OCI-LY1 (cell line): ENCODE measurements around the gene KCNMA1.

ENCODE experiments used
- H2AFZ ChIP-seq: fragments of 200-600 bp; sonication (generic), shearing (Covaris generic); 2 replicates; pipeline ENCODE4 v1.6.0; 2014; ENCODE audit warnings: antibody characterized with exemption, mild to moderate bottlenecking, low read length
- H3F3A ChIP-seq: fragments of 200-600 bp; sonication (generic), shearing (Covaris generic); 2 replicates; pipeline ENCODE4 v1.6.0; 2014; ENCODE audit warnings: mild to moderate bottlenecking, antibody characterized with exemption, low read length, moderate library complexity; ENCODE audit not compliant: insufficient read depth
- H3K27ac ChIP-seq: fragments of 200-600 bp; sonication (generic); 2 replicates; pipeline ENCODE4 v1.5.1; 2014; ENCODE audit warnings: low read length, mixed run types, mild to moderate bottlenecking, low read depth; ENCODE audit not compliant: poor library complexity, severe bottlenecking
- H3K27me3 ChIP-seq: fragments of 200-600 bp; sonication (generic); 2 replicates; pipeline ENCODE4 v1.6.0; 2014; ENCODE audit warnings: antibody characterized with exemption, mild to moderate bottlenecking, low read length, moderate library complexity; ENCODE audit not compliant: insufficient read depth
- H3K36me3 ChIP-seq: fragments of 200-600 bp; sonication (generic); 2 replicates; pipeline ENCODE4 v1.6.1; 2014; ENCODE audit warnings: mild to moderate bottlenecking, antibody characterized with exemption, low read length, moderate library complexity, mixed read lengths; ENCODE audit not compliant: insufficient read depth
- H3K4me1 ChIP-seq: fragments of 200-600 bp; sonication (generic); 2 replicates; pipeline ENCODE4 v1.5.1; 2014; ENCODE audit warnings: mild to moderate bottlenecking, low read length, moderate library complexity; ENCODE audit not compliant: insufficient read depth, severe bottlenecking
- H3K4me2 ChIP-seq: fragments of 200-600 bp; sonication (generic), shearing (Covaris generic); 2 replicates; pipeline ENCODE4 v1.6.1; 2014; ENCODE audit warnings: low read length
- H3K4me3 ChIP-seq: fragments of 200-600 bp; sonication (generic); 2 replicates; pipeline ENCODE4 v1.5.1; 2014; ENCODE audit warnings: low read length, low read depth, mild to moderate bottlenecking, mixed read lengths; ENCODE audit not compliant: poor library complexity, severe bottlenecking
- H3K79me2 ChIP-seq: fragments of 200-600 bp; shearing (Covaris generic); 2 replicates; pipeline ENCODE4 v1.6.1; 2016; ENCODE audit warnings: mixed run types, low read length, mixed read lengths; ENCODE audit not compliant: insufficient read depth
- H3K9ac ChIP-seq: fragments of 200-600 bp; sonication (generic), shearing (Covaris generic); 2 replicates; pipeline ENCODE4 v1.6.1; 2014; ENCODE audit warnings: mild to moderate bottlenecking, low read length, mixed read lengths
- H3K9me2 ChIP-seq: fragments of 200-600 bp; sonication (generic), shearing (Covaris generic); 2 replicates; pipeline ENCODE4 v1.6.1; 2014; ENCODE audit warnings: low read depth, mild to moderate bottlenecking, low read length, mixed read lengths
- H3K9me3 ChIP-seq: fragments of 200-600 bp; shearing (Covaris generic); 2 replicates; pipeline ENCODE4 v1.6.1; 2014; ENCODE audit warnings: low read length, mixed read lengths
- H4K20me1 ChIP-seq: fragments of 200-600 bp; sonication (generic), shearing (Covaris generic); 2 replicates; pipeline ENCODE4 v1.6.0; 2016; ENCODE audit warnings: mild to moderate bottlenecking, low read length; ENCODE audit not compliant: insufficient read depth
- CTCF ChIP-seq: fragments of 200-600 bp; sonication (generic), shearing (Covaris generic); IDR thresholded peaks from 2 replicates; pipeline ENCODE4 v1.5.1; 2017; ENCODE audit warnings: mild to moderate bottlenecking, antibody characterized with exemption, low read length, moderate library complexity, mixed read lengths
- EZH2 ChIP-seq: fragments of 200-600 bp; sonication (generic), shearing (Covaris generic); IDR thresholded peaks from 2 replicates; pipeline ENCODE4 v1.8.0; 2017; ENCODE audit warnings: borderline replicate concordance, mixed run types, mild to moderate bottlenecking, antibody characterized with exemption, low read length, moderate library complexity, mixed read lengths

The KCNMA1 gene

GRCh38 chr10:76935941-76936613 is 701.5 kb downstream of the KCNMA1 start:
- H3K9ac ChIP-seq: no peak overlapping the region
- H3K4me3 ChIP-seq: no peak overlapping the region
- no peak overlapping the region for H3K27ac ChIP-seq
- H4K20me1 ChIP-seq: no peaks in the 10 kb centered on the region
- H3K4me2 ChIP-seq: no peak overlapping the region
- no peaks in the 10 kb centered on the region for H3K36me3 ChIP-seq
- TF ChIP-seq CTCF (no peak), EZH2 (no peak)
- no peaks in the 10 kb centered on the region for H3F3A ChIP-seq
- no peaks in the 10 kb centered on the region for H3K9me2 ChIP-seq
- no peaks in the 10 kb centered on the region for H3K4me1 ChIP-seq
- H2AFZ ChIP-seq: no peak overlapping the region
- H3K79me2 ChIP-seq: no peaks in the 10 kb centered on the region
- no peaks in the 10 kb centered on the region for H3K27me3 ChIP-seq
- H3K9me3 ChIP-seq: no peaks in the 10 kb centered on the region

- Histone ChIP-seq H3K27me3 (no peaks in the 10 kb centered on the region), H3K9me3 (no peaks in the 10 kb centered on the region), H3K27ac (no peak overlapping the region), H3K36me3 (no peaks in the 10 kb centered on the region), H3K79me2 (no peaks in the 10 kb centered on the region), H3K4me2 (no peak overlapping the region), H3K9ac (no peak overlapping the region), H3K4me3 (no peak overlapping the region), H4K20me1 (no peaks in the 10 kb centered on the region), H3K4me1 (no peaks in the 10 kb centered on the region), H3F3A (no peaks in the 10 kb centered on the region), H3K9me2 (no peaks in the 10 kb centered on the region), H2AFZ (no peak overlapping the region)
- TF ChIP-seq EZH2: no peak
- TF ChIP-seq CTCF: no peak
Measured at GRCh38 chr10:76928565-76928964, 709.0 kb downstream of the KCNMA1 start.

- TF ChIP-seq EZH2 (no peak), CTCF (no peak)
Measured at GRCh38 chr10:76925636-76926405, 711.8 kb downstream of the KCNMA1 start.

More at GRCh38 chr10:76925636-76926405, 711.8 kb downstream of the KCNMA1 start:
- no peak overlapping the region for H2AFZ ChIP-seq
- no peak overlapping the region for H3K9ac ChIP-seq
- no peaks in the 10 kb centered on the region for H3K27me3 ChIP-seq
- H3F3A ChIP-seq: no peaks in the 10 kb centered on the region
- H3K4me1 ChIP-seq: no peaks in the 10 kb centered on the region
- H3K27ac ChIP-seq: no peak overlapping the region
- H3K4me2 ChIP-seq: no peak overlapping the region
- no peaks in the 10 kb centered on the region for H3K9me2 ChIP-seq
- no peak overlapping the region for H3K4me3 ChIP-seq
- no peaks in the 10 kb centered on the region for H3K79me2 ChIP-seq
- H3K36me3 ChIP-seq: no peaks in the 10 kb centered on the region
- no peaks in the 10 kb centered on the region for H3K9me3 ChIP-seq
- no peaks in the 10 kb centered on the region for H4K20me1 ChIP-seq
